Measurements from ENCODE around the gene FAM83E. TPM values are rescaled to one million over a fixed set of nuclear protein-coding genes. Genes with fewer than 3 reads are reported as not detected.

Gene FAM83E
- total and polyA plus RNA-seq, 10 of the 15 experiments (the other 5 are each of a cell fraction or from before 2014, with no cell fraction given) = 0.14 to 2.5 (median 0.33) TPM; not detected in 4

DNA sequence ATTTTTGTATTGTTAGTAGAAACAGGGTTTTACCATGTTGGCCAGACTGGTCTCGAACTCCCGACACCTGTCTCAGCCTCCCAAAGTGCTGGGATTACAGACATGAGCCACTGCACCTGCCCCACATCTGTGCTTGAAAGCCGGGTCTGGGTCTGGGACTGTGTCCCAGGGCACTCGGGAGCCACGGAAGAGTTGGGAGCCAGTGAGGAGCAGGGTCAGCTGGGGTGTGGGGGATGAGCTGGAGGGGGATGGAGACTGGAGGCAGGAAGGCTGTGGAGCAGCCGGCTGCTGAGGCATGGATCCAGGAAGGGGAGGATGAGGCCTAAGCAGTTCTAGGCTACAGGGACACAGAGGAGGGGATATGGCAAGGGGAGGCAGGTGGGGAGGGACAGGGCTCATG, 19.0 kb downstream of the FAM83E start:
- Histone ChIP-seq H2AFZ (ENCODE audit: control insufficient read depth, low read depth, low read length) (no peak overlapping the region), H3K27ac (ENCODE audit: control insufficient read depth, insufficient read depth) (no peak overlapping the region), H3K9me3 (replicated peaks; ENCODE audit: control insufficient read depth, insufficient read depth, low read length) (no peaks in the 10 kb centered on the region), H3K36me3 (ENCODE audit: control insufficient read depth in 2 of 2, insufficient read depth in 2 of 2, low read length in 1 of 2) (no peaks in the 10 kb centered on the region), H3K9ac (ENCODE audit: control insufficient read depth, insufficient read depth, low read length) (no peak overlapping the region), H3K27me3 (replicated peaks in 1 of 2; ENCODE audit: control insufficient read depth in 2 of 2, insufficient read depth in 2 of 2, low read length in 1 of 2) (peaks cover 0 to 2% of the 10 kb centered on the region in 2 experiments; a peak in 1 of 4 replicates), H3K4me2 (ENCODE audit: control insufficient read depth, insufficient read depth) (no peak overlapping the region), H4K20me1 (ENCODE audit: control insufficient read depth, insufficient read depth) (no peaks in the 10 kb centered on the region), H3K4me1 (ENCODE audit: control insufficient read depth, insufficient read depth, low read length) (peaks cover 6% of the 10 kb centered on the region; the same call in 1 of the 2 replicates), H3K79me2 (ENCODE audit: control insufficient read depth, insufficient read depth, low read length) (no peaks in the 10 kb centered on the region; the same call in 1 of the 2 replicates), H3K4me3 (no peak overlapping the region)
- no peak for FAIRE-seq
- no peak for ATAC-seq
- ChIA-PET SMC1A (ENCODE audit: uncharacterized antibody, unreplicated experiment) (interaction anchor here (1.4 to 2.0 kb wide), 2 partner anchors 11 to 13 kb away, joined by 6 read pairs; no protein-coding TSS in a partner anchor), POLR2A (no interaction called here), CTCF (interaction anchor here (0.8 to 1.7 kb wide), 4 partner anchors 11 to 88 kb away, joined by 3 to 9 read pairs (median 4); no protein-coding TSS in a partner anchor), RAD21 (ENCODE audit: unreplicated experiment) (no interaction called here)
- in situ Hi-C loops (cut with MboI) (no loop called here), intact Hi-C loops (cut with micrococcal nuclease; ENCODE audit: unreplicated experiment) (no loop called here)
- no TSS peak for BruUV-seq (replicated peaks)
- no peak for TF ChIP-seq EGR1 (IDR thresholded peaks at IDR 0.05; ENCODE audit: borderline replicate concordance in 1 of 2, low read depth in 2 of 2, low read length in 2 of 2)
- 53% methylated on average over 6 of the region's 6 CpGs for WGBS (ENCODE audit: insufficient coverage, insufficient replicate concordance, low lambda C conversion rate, missing lambda C conversion rate)
- no peak for DNase-seq (ENCODE audit: low read depth, low spot score)

DNA sequence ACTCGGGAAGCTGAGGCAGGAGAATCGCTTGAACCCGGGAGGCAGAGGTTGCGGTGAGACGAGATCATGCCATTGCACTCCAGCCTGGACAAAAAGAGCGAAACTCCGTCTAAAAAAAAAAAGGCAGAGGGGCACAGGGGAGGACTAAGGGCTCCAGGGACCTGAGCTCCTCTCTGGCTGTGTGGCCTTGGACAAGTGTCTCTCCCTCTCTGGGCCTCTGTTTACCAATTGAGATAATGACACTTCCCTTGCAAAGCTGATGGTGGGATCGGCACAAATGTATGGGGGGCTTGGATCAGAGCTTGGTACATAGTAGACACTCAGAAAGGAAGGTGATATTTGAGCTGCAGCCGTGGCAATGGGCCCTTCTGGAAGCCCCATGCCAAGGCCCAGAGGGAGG, 19.7 kb downstream of the FAM83E start:
- WGBS (ENCODE audit: insufficient coverage, insufficient replicate concordance, low lambda C conversion rate, missing lambda C conversion rate) = 78% methylated on average over 9 of the region's 9 CpGs
- H2AFZ ChIP-seq (ENCODE audit: control insufficient read depth, low read depth, low read length) = no peak overlapping the region
- CTCF ChIA-PET = interaction anchor here (0.8 to 1.7 kb wide), 4 partner anchors 11 to 88 kb away, joined by 3 to 9 read pairs (median 4); no protein-coding TSS in a partner anchor
- peaks cover 0 to 2% of the 10 kb centered on the region in 2 experiments; a peak in 1 of 4 replicates for H3K27me3 ChIP-seq (replicated peaks in 1 of 2; ENCODE audit: control insufficient read depth in 2 of 2, insufficient read depth in 2 of 2, low read length in 1 of 2)
- no peak overlapping the region for H3K27ac ChIP-seq (ENCODE audit: control insufficient read depth, insufficient read depth)
- ATAC-seq (no peak), FAIRE-seq (no peak), DNase-seq (ENCODE audit: low read depth, low spot score) (no peak)
- no peak overlapping the region for H3K9ac ChIP-seq (ENCODE audit: control insufficient read depth, insufficient read depth, low read length)
- peaks cover 6% of the 10 kb centered on the region; the same call in 1 of the 2 replicates for H3K4me1 ChIP-seq (ENCODE audit: control insufficient read depth, insufficient read depth, low read length)
- intact Hi-C loops (cut with micrococcal nuclease; ENCODE audit: unreplicated experiment) = no loop called here
- in situ Hi-C loops (cut with MboI) = no loop called here
- no TSS peak for BruUV-seq (replicated peaks)
- POLR2A ChIA-PET = no interaction called here
- H3K9me3 ChIP-seq (replicated peaks; ENCODE audit: control insufficient read depth, insufficient read depth, low read length) = no peaks in the 10 kb centered on the region
- H4K20me1 ChIP-seq (ENCODE audit: control insufficient read depth, insufficient read depth) = no peaks in the 10 kb centered on the region
- no peaks in the 10 kb centered on the region for H3K36me3 ChIP-seq (ENCODE audit: control insufficient read depth in 2 of 2, insufficient read depth in 2 of 2, low read length in 1 of 2)
- H3K4me2 ChIP-seq (ENCODE audit: control insufficient read depth, insufficient read depth) = no peak overlapping the region
- SMC1A ChIA-PET (ENCODE audit: uncharacterized antibody, unreplicated experiment) = interaction anchor here (1.4 to 2.0 kb wide), 2 partner anchors 11 to 14 kb away, joined by 6 read pairs; no protein-coding TSS in a partner anchor
- no peaks in the 10 kb centered on the region; the same call in 1 of the 2 replicates for H3K79me2 ChIP-seq (ENCODE audit: control insufficient read depth, insufficient read depth, low read length)
- TF ChIP-seq SMC3 (IDR thresholded peaks at IDR 0.05; ENCODE audit: borderline replicate concordance, low read length) = no peak
- no peak for TF ChIP-seq RUNX3 (IDR thresholded peaks at IDR 0.05; ENCODE audit: low read length)
- TF ChIP-seq JUND (IDR thresholded peaks at IDR 0.05; ENCODE audit: low read depth, low read length) = no peak
- TF ChIP-seq RFX5 (IDR thresholded peaks at IDR 0.05; ENCODE audit: low read depth, low read length) = no peak
- TF ChIP-seq SMAD5 (IDR thresholded peaks at IDR 0.05; ENCODE audit: low read depth) = no peak
- no peak for TF ChIP-seq USF1 (IDR thresholded peaks at IDR 0.05; ENCODE audit: borderline replicate concordance, extremely low read length, insufficient read depth, low read depth, low read length)
- no peak for TF ChIP-seq ZNF207 (IDR thresholded peaks at IDR 0.05; ENCODE audit: borderline replicate concordance)
- TF ChIP-seq FOXM1 (IDR thresholded peaks at IDR 0.05; ENCODE audit: low read depth, low read length) = no peak
- TF ChIP-seq HDAC2 (IDR thresholded peaks at IDR 0.05) = no peak
- no peak for TF ChIP-seq CTCF (IDR thresholded peaks at IDR 0.05 in 2 of 3, conservative IDR thresholded peaks at IDR 0.05 in 1 of 3; ENCODE audit: control insufficient read depth in 2 of 3, extremely low read depth in 1 of 3, insufficient read depth in 1 of 3, low read depth in 3 of 3, low read length in 3 of 3)
- no peak for TF ChIP-seq ZNF274 (IDR thresholded peaks at IDR 0.05; ENCODE audit: insufficient read depth, insufficient read length)
- TF ChIP-seq MXI1 (IDR thresholded peaks at IDR 0.05; ENCODE audit: low read depth, low read length) = no peak
- no peak for TF ChIP-seq HCFC1 (IDR thresholded peaks at IDR 0.05; ENCODE audit: low read length)
- no peak overlapping the region for H3K4me3 ChIP-seq
- RAD21 ChIA-PET (ENCODE audit: unreplicated experiment) = no interaction called here

Measured in GM12878 (cell line).